ENCODE measurements around the gene FAM118B.
"Not testable (repeated sequence)": the region's sequence is repeated elsewhere in the genome, so short reads cannot be mapped to it uniquely, and the experiment has no call there.

DNA sequence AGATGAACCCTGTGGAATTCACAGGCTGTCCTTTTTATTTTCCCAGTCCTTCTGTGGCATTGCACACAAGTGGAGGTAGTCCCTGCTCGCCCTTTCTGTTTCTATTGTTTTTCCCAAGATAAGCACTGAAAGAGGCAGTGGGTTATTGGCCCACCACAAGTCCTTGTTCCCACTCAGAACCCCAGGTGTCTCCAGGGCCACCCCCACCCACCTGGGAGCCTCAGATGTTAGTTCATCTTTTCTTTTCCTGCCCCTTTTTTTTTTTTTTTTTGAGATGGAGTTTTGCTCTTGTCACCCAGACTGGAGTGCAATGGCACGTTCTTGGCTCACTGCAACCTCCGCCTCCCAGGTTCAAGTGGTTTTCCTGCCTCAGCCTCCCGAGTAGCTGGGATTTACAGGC lies 97.2 kb downstream of the FAM118B start:
- TF ChIP-seq, protein P1, sequence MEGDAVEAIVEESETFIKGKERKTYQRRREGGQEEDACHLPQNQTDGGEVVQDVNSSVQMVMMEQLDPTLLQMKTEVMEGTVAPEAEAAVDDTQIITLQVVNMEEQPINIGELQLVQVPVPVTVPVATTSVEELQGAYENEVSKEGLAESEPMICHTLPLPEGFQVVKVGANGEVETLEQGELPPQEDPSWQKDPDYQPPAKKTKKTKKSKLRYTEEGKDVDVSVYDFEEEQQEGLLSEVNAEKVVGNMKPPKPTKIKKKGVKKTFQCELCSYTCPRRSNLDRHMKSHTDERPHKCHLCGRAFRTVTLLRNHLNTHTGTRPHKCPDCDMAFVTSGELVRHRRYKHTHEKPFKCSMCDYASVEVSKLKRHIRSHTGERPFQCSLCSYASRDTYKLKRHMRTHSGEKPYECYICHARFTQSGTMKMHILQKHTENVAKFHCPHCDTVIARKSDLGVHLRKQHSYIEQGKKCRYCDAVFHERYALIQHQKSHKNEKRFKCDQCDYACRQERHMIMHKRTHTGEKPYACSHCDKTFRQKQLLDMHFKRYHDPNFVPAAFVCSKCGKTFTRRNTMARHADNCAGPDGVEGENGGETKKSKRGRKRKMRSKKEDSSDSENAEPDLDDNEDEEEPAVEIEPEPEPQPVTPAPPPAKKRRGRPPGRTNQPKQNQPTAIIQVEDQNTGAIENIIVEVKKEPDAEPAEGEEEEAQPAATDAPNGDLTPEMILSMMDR (IDR thresholded peaks at IDR 0.05; ENCODE audit: poor library complexity) = not testable (repeated sequence)
- not testable (repeated sequence) for TF ChIP-seq EZH2 (IDR thresholded peaks at IDR 0.05; ENCODE audit: borderline replicate concordance); EZH2phosphoT487 (IDR thresholded peaks at IDR 0.05; ENCODE audit: low read depth, severe bottlenecking, unreplicated experiment)
